Measurements from ENCODE around the gene EIF5A.

The EIF5A gene

DNA sequence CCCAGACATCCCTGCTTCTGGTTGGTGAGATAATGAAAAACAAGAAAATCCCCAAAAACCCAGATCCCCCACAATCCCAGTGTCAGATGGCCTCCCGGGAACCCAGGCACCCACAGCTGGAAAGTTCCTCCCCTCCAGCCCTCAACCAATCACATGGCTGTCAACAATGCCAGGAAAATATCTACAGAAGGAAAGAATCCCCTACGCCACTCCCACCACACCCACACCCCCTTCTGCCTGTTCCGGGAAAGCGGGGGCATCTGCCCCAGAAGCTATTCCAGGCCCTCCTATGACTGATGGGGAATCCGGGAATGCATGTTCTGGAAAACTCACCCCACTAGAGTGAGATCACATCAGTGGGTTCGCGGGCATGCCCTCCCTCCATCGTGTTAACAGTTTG lies 49.3 kb downstream of the EIF5A start:
- DNase-seq (ENCODE audit: low spot score) = no peak

DNA sequence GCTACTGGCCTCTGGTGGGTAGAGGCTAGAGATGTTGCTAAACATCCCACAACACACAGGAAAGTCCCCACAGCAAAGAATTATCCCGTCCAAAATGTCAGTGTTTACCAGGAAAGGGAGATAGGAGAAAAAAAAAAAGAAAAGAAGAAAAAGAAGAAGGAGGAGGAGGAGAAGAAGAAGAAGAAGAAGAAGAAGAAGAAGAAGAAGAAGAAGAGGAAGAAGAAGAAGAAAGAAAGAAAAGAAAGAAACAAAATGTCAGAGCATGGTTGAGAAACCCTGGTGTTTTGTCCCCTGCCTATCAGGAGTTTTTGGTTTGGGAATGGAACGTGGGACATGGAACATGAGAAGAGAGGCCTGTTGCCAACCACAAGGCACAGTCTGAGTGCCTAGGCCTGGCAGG lies 50.0 kb downstream of the EIF5A start:
- no peak for DNase-seq (ENCODE audit: low spot score)

- DNase-seq (ENCODE audit: low spot score) = no peak
Measured at GRCh38 chr17:7361906-7362305, 54.5 kb downstream of the EIF5A start.

All from kidney capillary endothelial cell (primary cell).